NCI-H82 treated with DMSO at 0.1 percent for 48 hours (cell line): ENCODE data around the gene KPNA4.
"Not testable (repeated sequence)": the region's sequence is repeated elsewhere in the genome, so short reads cannot be mapped to it uniquely, and the experiment has no call there.

ENCODE experiments used
- DNase-seq: peaks from one replicate; lab custom pipeline; 2025; ENCODE audit not compliant: unreplicated experiment; lab: John Stamatoyannopoulos, UW

The KPNA4 gene

GRCh38 chr3:160573955-160574525, 8.7 kb upstream of the KPNA4 start:
- not testable (repeated sequence) for DNase-seq

- DNase-seq = no peak
These were observed 4.7 kb upstream of the KPNA4 start for GRCh38 chr3:160569894-160570652.

- no peak for DNase-seq
These were observed 3.6 kb upstream of the KPNA4 start for GRCh38 chr3:160568989-160569388.

DNA sequence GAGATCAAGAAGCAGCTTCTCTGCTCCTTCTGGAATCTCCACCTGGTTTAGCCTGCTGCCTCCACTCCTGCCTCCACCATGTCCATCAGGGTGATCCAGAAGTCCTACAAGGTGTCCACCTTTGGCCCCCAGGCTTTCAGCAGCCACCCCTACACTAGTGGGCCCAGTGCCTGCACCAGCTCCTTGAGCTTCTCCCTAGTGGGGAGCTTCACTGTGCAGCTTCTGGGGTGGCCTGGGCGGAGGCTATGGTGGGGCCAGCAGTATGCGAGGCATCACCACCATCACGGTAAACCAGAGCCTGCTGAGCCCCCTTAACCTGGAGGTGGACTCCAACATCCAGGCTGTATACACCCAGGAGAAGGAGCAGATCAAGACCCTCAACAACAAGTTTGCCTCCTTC, 2.4 kb upstream of the KPNA4 start:
- DNase-seq = no peak

- no peak for DNase-seq
These were observed 1.1 kb upstream of the KPNA4 start for GRCh38 chr3:160566499-160566898.

GRCh38 chr3:160564949-160565441, 376 bp downstream of the KPNA4 start:
- DNase-seq = no peak

DNA sequence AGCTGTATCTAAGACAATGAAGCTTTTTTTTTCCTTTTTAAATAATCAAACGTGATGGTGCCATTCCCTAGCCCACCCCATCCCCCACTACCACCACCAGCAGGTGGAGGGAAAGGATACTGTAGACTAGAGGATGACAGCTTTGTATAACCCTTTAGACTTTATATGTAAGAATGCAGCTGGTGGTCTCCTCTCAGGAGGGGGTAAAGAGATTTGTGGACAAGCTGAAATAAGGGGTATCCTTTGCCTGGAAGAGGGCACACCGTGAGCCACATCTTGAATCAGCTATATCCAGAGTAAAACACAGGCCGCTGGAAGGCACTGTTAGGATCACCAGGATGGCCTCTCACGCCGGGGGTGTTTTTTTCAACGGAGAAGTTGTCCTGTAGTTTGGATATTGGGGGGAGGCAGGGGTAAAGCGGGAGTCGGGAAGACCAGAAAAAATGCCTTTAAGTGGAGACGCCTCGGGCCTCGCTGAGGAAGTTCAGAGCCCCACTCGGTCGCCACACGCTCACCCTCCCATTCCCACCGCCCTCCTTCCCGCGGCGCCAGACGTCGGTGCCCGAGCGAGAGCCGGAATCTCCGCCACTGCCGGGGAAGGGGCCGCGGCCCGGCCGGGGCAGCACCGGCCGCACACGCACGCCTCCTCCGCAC, 986 bp downstream of the KPNA4 start:
- DNase-seq = peak; percentile 22

- no peak for DNase-seq
These were observed 2.4 kb downstream of the KPNA4 start for GRCh38 chr3:160562952-160563351.

GRCh38 chr3:160557571-160557970, 7.8 kb downstream of the KPNA4 start:
- no peak for DNase-seq

GRCh38 chr3:160556141-160556540, 9.2 kb downstream of the KPNA4 start:
- no peak for DNase-seq

DNA sequence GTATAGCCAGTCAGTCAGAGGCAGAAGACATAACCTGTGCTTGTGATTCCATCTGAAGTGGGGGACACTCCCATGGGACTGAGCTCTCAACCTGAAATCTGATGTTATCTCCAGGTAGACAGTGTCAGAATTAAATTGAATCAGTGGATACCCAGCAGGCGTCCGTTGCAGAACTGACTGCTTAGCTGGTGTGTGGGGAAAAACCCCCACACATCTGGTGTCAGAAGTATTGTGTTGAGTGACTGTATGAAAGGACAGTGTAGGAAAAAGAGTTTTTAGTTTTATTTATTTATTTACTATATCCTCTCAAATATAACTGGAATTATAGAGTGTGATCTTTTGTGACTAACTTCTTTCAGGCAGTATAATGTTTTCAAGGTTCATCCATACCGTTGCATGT, 10.4 kb downstream of the KPNA4 start:
- no peak for DNase-seq

DNA sequence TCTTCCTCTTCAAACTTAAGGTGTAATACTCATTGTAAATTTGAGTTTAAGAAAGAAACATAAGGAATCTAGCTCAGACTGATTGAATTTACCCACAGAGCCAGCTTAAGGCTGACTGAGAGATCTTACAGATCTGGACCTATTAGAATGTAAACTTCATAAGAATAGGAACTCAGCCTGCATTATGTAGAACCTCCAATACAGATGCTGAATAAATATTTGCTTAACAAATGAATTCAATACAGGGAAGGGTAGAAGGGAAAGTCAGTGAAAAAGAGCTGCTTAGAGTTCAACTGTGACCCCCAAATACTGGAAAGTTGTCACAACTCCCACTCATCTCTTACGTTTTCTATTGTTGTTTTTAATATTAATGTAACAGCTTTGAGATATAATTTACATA, 11.5 kb downstream of the KPNA4 start:
- no peak for DNase-seq

GRCh38 chr3:160546727-160547126, 18.6 kb downstream of the KPNA4 start:
- DNase-seq = no peak

DNA sequence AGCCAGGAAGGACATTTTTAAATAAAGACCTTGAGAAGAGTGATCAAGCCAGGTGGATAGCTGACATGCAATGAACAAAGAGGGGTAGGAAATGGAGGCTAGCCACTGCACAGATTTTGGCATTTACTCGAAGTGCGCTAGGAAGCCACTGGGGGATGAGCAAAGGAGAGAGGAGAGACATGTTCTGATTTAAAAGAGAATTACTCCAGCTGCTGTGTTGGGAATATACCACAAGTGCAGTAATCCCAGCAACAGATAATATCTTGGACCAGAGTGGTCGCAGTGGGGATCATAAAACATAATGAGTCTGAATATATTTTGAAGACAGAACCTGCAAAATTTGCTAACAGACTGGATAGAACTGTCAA, 19.9 kb downstream of the KPNA4 start:
- DNase-seq = no peak

- DNase-seq = no peak
These were observed 20.4 kb downstream of the KPNA4 start for GRCh38 chr3:160544844-160545503.

DNA sequence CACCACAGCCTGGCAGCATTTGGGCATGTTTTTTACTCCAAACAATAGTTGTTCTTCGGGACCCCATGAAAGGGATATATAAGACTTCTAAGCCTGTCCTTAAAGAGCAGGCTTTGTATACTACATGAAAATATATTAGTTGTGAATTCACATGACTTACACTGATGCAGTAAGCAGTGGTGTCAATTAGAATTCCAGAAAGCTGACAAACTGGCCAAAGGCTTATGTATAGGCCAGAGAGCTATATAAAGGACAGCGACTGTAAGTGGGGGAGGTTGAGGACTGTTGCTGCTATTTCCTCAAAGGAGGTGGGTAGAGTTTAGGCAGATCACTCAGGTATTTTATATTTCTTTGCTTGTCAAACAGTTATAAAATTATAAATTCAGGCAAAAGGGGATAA, 24.8 kb downstream of the KPNA4 start:
- no peak for DNase-seq

DNA sequence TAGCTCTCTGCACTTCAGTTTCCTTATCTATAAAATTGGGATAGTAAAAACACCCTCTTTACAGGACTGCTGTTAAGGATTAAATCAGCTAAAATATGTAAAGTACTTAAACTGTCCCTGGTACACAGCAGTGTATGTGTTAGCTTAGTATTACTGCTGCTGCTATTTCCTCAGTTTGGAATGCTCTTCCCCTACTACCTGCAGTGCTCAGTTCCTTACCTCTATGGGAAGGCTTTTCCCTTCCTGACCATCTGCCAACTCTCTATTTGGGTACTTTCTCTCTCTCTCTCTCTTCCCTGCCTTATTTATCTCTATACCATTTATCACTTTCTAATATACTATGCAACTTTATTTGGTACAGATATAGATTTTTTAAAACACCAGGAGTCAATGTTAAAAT, 26.5 kb downstream of the KPNA4 start:
- no peak for DNase-seq

- DNase-seq = no peak
These were observed 27.6 kb downstream of the KPNA4 start for GRCh38 chr3:160537729-160538128.

DNA sequence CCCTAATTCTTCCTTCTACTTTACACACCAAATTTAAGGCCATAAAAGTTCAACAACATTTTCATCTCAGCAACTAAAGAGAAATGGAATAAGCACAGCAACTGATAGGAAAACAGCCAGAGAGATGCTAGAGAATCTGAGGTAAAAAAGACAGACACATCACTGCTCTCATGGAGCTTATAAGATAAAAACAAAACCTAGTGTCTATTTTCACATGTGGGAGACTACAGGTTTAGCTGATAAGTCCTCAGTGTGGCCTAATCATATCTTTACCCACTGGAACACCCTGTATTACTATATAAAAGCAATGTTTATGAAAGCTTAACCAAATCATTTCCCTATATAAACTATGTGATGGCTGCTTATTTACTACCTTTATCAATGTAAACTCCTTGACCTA, 33.0 kb downstream of the KPNA4 start:
- DNase-seq = no peak

GRCh38 chr3:160531311-160531710, 34.1 kb downstream of the KPNA4 start:
- no peak for DNase-seq

DNA sequence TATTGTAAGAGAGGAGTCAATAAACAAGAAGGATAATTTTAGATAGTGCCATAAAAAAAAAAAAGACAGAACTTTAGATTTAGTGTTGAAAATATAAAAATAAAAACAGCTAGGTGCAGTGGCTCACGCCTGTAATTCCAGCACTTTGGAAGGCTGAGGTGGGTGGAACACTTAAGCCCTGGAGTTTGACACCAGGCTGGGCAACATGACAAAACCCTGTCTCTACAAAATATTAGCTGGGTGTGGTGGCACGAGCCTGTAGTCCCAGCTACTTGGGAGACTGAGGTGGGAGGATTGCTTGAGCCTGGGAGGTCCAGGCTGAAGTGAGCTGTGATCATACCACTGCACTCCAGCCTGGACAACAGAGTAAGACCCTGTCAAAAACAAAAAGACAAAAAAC, 49.0 kb downstream of the KPNA4 start:
- not testable (repeated sequence) for DNase-seq

DNA sequence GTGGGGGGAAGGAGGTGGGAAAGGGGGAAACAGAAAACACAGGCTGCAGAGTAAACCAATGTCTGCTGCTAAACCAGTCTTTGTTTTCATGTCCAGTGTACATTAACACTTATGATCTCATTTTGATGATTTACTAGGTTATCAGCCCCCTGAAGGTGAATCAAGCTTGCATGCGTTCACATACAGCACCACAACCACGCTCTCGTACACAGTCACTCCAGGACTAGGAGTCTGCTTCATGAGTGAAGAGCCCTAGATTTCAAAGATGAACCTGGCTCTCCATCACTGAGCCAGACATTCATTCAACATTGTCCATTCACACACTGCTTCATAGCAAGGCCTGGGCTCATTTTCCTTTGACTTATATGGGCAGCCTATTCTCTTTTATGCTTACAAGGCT, 64.0 kb downstream of the KPNA4 start:
- DNase-seq = no peak
